Astrocyte of the spinal cord (primary cell): ENCODE measurements around the gene MPHOSPH10.
"Not testable (repeated sequence)": the region's sequence is repeated elsewhere in the genome, so short reads cannot be mapped to it uniquely, and the experiment has no call there.

ENCODE experiments used
- DNase-seq: peaks from one replicate; pipeline ENCODE4 v3.0.0; 2011; ENCODE audit warnings: low read depth, low spot score
- H3K4me3 ChIP-seq: 2 replicates; pipeline ENCODE4 v1.5.1; 2011; ENCODE audit warnings: low read depth, mild to moderate bottlenecking, low read length, moderate library complexity
- CTCF ChIP-seq: IDR thresholded peaks from 2 replicates; pipeline ENCODE4 v1.5.1; 2012; ENCODE audit warnings: low read depth, mild to moderate bottlenecking, low read length, inconsistent platforms
- in situ Hi-C: cut with HindIII; loops from 2 replicates; pipeline ENCODE4 v1.10.0; 2017; ENCODE audit warnings: low sequenced_read_pairs

Gene MPHOSPH10

GRCh38 chr2:71100195-71100964 is 30.1 kb upstream of the MPHOSPH10 start:
- TF ChIP-seq CTCF, result peak; percentile 80
- H3K4me3 ChIP-seq, result no peak overlapping the region
- in situ Hi-C loops, result no loop called here
- DNase-seq, result peak; percentile 68

- TF ChIP-seq CTCF, result no peak
- peak; percentile 96 for DNase-seq
- no peak overlapping the region for H3K4me3 ChIP-seq
- in situ Hi-C loops, result no loop called here
These were observed 28.8 kb upstream of the MPHOSPH10 start for GRCh38 chr2:71101656-71102055.

- no peak overlapping the region for H3K4me3 ChIP-seq
- TF ChIP-seq CTCF, result no peak
These were observed 27.3 kb upstream of the MPHOSPH10 start for GRCh38 chr2:71102981-71103681.

GRCh38 chr2:71103809-71104208 is 26.6 kb upstream of the MPHOSPH10 start:
- in situ Hi-C loops, result no loop called here
- no peak for DNase-seq
- no peak for TF ChIP-seq CTCF
- H3K4me3 ChIP-seq, result no peak overlapping the region

More at GRCh38 chr2:71102981-71103681, 27.3 kb upstream of the MPHOSPH10 start:
- in situ Hi-C loops, result no loop called here
- DNase-seq, result no peak

GRCh38 chr2:71106463-71106862 is 24.0 kb upstream of the MPHOSPH10 start:
- in situ Hi-C loops, DNase-seq, H3K4me3 ChIP-seq: not testable (repeated sequence)

GRCh38 chr2:71108091-71108490 is 22.3 kb upstream of the MPHOSPH10 start:
- DNase-seq, result no peak
- H3K4me3 ChIP-seq, result no peak overlapping the region
- in situ Hi-C loops, result no loop called here
- TF ChIP-seq CTCF, result no peak

GRCh38 chr2:71113843-71114242 is 16.6 kb upstream of the MPHOSPH10 start:
- no peak for DNase-seq
- in situ Hi-C loops, result no loop called here
- no peak for TF ChIP-seq CTCF
- H3K4me3 ChIP-seq, result no peak overlapping the region
